Mammary epithelial cell (primary cell): ENCODE data around the gene MED29.

Source experiments
- EZH2 ChIP-seq: IDR thresholded peaks from 2 replicates; pipeline ENCODE4 v1.6.1; 2012; ENCODE audit warnings: low read length, inconsistent platforms, borderline replicate concordance
- TF ChIP-seq, protein P1 (sequence below), 2 donors: IDR thresholded peaks in 1 of 2; conservative IDR thresholded peaks in 1 of 2; 2 replicates each; pipeline ENCODE4 v1.5.1; 2011 to 2012; ENCODE audit warnings: inconsistent platforms in 2 of 2, low read length in 2 of 2, mild to moderate bottlenecking in 2 of 2, control low read depth in 1 of 2, low read depth in 1 of 2; ENCODE audit not compliant: insufficient read depth in 1 of 2; ENCODE audit errors: extremely low read depth in 1 of 2

DNA sequence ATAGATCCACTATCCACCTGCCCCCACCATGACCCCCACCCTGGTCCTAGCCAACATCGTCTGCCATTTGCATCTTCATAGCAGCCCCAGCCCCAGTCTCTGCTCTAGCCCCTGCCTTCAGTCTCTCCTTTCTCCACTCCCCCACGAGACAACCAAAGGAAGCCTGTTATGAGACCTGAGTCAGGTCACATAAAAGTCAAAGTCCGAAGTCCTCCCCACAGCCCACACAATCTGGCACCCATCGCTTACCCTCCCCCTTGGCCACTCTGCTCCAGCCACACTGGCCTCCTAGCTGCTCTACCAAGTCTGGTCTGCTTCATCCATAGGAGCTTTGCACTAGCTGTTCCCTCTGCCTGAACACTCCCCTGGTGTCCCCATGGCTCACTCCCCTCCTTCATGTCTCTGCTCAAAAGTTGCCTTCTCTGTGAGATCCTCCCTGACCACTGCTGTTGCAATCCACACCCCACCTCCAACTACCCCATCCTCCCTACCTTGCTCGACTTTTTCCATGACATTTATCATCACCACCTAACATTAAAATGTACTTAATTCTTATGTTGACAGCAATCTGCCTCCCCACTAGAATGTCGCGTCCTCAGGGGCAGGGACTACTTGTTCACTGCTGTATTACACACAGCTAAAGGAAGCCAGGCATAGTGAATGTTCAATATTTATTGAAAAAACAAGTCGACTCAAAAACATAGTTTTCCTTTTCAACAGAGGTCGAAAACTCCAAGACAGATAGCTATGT is 20.1 kb downstream of the MED29 start:
- TF ChIP-seq, protein P1, sequence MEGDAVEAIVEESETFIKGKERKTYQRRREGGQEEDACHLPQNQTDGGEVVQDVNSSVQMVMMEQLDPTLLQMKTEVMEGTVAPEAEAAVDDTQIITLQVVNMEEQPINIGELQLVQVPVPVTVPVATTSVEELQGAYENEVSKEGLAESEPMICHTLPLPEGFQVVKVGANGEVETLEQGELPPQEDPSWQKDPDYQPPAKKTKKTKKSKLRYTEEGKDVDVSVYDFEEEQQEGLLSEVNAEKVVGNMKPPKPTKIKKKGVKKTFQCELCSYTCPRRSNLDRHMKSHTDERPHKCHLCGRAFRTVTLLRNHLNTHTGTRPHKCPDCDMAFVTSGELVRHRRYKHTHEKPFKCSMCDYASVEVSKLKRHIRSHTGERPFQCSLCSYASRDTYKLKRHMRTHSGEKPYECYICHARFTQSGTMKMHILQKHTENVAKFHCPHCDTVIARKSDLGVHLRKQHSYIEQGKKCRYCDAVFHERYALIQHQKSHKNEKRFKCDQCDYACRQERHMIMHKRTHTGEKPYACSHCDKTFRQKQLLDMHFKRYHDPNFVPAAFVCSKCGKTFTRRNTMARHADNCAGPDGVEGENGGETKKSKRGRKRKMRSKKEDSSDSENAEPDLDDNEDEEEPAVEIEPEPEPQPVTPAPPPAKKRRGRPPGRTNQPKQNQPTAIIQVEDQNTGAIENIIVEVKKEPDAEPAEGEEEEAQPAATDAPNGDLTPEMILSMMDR (conservative IDR thresholded peaks at IDR 0.05 in 1 of 2, IDR thresholded peaks at IDR 0.05 in 1 of 2; ENCODE audit: extremely low read depth in 1 of 2, insufficient read depth in 1 of 2, low read depth in 1 of 2, low read length in 2 of 2) = no peak
- no peak for TF ChIP-seq EZH2
